Measurements from ENCODE around the gene LCE2A. TPM values are rescaled to one million over a fixed set of nuclear protein-coding genes. Genes with fewer than 3 reads are reported as not detected.

The LCE2A gene
- total and polyA plus RNA-seq, 2 of the 8 experiments (the other 6 are each of a cell fraction or from before 2014, with no cell fraction given), result not detected

DNA sequence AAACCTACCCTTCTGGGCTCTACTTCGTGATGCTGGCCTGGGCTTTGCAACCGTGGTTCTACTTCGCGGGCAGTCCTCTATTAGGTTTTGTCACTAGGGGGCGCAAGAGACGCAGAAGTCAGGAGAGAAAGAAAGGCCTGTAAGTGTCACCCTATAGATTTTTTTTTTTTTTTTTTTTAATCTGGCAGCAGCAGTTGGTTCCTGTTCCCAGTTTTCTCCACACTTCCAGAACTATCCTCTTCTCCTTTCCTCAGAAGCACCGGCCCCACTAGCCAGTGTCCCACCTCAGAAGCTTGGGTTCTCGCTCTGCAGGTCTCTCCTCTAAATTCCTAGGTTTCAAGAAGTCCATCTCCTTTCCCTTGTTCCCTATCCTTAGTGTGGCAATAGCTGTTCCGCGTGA, 44.0 kb upstream of the LCE2A start:
- CTCF ChIA-PET (ENCODE audit: partially characterized antibody), result interaction anchor here (0.6 to 1.7 kb wide), 8 partner anchors 9 to 570 kb away, joined by 3 to 9 read pairs (median 4); partner anchors contain the start of gene LCE2D
- peaks cover 56 to 65% of the 10 kb centered on the region in 2 experiments for H3K9me3 ChIP-seq (ENCODE audit: insufficient read depth in 2 of 2, low read depth in 1 of 2, low read length in 1 of 2)
- WGBS, 2 experiments (ENCODE audit: extremely low coverage in 1 of 2, insufficient coverage in 1 of 2, insufficient read length in 1 of 2, insufficient replicate concordance in 2 of 2, low coverage in 1 of 2, low lambda C conversion rate in 2 of 2, missing lambda C conversion rate in 1 of 2), result 43% methylated on average over 10 of the region's 10 CpGs; no CpG with 5 or more reads in 1 of the 2 experiments

More for the DNA sequence above, 44.0 kb upstream of the LCE2A start:
- Histone ChIP-seq H4K91ac (replicated peaks; ENCODE audit: insufficient read length, low read length) (no peak overlapping the region), H3K9ac (replicated peaks in 1 of 4; ENCODE audit: extremely low read depth in 1 of 4, low read depth in 3 of 4, low read length in 3 of 4) (no peak overlapping the region), H3K79me1 (ENCODE audit: low read depth, low read length) (no peaks in the 10 kb centered on the region), H2BK20ac (ENCODE audit: low read length) (no peak overlapping the region), H2BK15ac (ENCODE audit: low read length) (no peak overlapping the region), H3K4me3 (ENCODE audit: extremely low read depth in 1 of 4, insufficient read depth in 2 of 4, low read depth in 3 of 4, low read length in 4 of 4) (no peak overlapping the region), H4K20me1 (replicated peaks in 1 of 2; ENCODE audit: control insufficient read depth in 1 of 2, insufficient read depth in 2 of 2, low read length in 2 of 2) (no peaks in the 10 kb centered on the region), H2AK5ac (ENCODE audit: low read depth, low read length) (no peak overlapping the region), H3K4me2 (ENCODE audit: insufficient read depth in 1 of 2, low read depth in 2 of 2, low read length in 2 of 2) (no peak overlapping the region), H4K8ac (ENCODE audit: extremely low read depth, insufficient read depth, low read length) (no peak overlapping the region), H4K5ac (ENCODE audit: insufficient read length, low read depth, low read length) (no peak overlapping the region), H3K23me2 (ENCODE audit: low read depth, low read length) (no peaks in the 10 kb centered on the region), H2AFZ (ENCODE audit: low read length) (no peak overlapping the region), H3K18ac (ENCODE audit: extremely low read depth, low read length) (no peak overlapping the region), H3K56ac (replicated peaks; ENCODE audit: insufficient read length, low read depth, low read length) (no peak overlapping the region), H3K4ac (replicated peaks; ENCODE audit: insufficient read length, low read depth, low read length) (no peak overlapping the region), H3K36me3 (ENCODE audit: control insufficient read depth in 2 of 4, insufficient read depth in 4 of 4, low read length in 3 of 4) (no peaks in the 10 kb centered on the region), H3K14ac (ENCODE audit: insufficient read length) (no peak overlapping the region), H3K27me3 (replicated peaks in 1 of 4; ENCODE audit: control insufficient read depth in 3 of 4, extremely low read depth in 1 of 4, insufficient read depth in 3 of 4, low read length in 3 of 4) (no peaks in the 10 kb centered on the region), H2BK12ac (ENCODE audit: low read depth, low read length) (no peak overlapping the region), H3K4me1 (replicated peaks in 1 of 4; ENCODE audit: control insufficient read depth in 3 of 4, insufficient read depth in 4 of 4, low read length in 3 of 4) (no peaks in the 10 kb centered on the region), H3K23ac (ENCODE audit: insufficient read length) (no peak overlapping the region), H3K79me2 (ENCODE audit: control insufficient read depth in 1 of 2, insufficient read depth in 2 of 2, low read length in 2 of 2) (no peaks in the 10 kb centered on the region), H2BK120ac (replicated peaks; ENCODE audit: low read depth, low read length) (no peak overlapping the region), H3K27ac (ENCODE audit: low read depth, low read length) (no peak overlapping the region), H2BK5ac (ENCODE audit: low read depth, low read length) (no peak overlapping the region)
- POLR2A ChIA-PET (ENCODE audit: partially characterized antibody), result no interaction called here
- no peak for TF ChIP-seq KDM1A (IDR thresholded peaks at IDR 0.05; ENCODE audit: borderline replicate concordance, low read length)
- no peak for TF ChIP-seq SP1 (IDR thresholded peaks at IDR 0.05; ENCODE audit: low read depth, low read length)
- no peak for TF ChIP-seq TCF12 (IDR thresholded peaks at IDR 0.05; ENCODE audit: low read depth, low read length)
- no peak for TF ChIP-seq EZH2 (IDR thresholded peaks at IDR 0.05; ENCODE audit: low read depth, low read length, severe bottlenecking)
- TF ChIP-seq FOSL1 (IDR thresholded peaks at IDR 0.05; ENCODE audit: insufficient read depth, low read depth, low read length), result no peak
- peak; percentile 69 to 70 for TF ChIP-seq RAD21 (IDR thresholded peaks at IDR 0.05 in 1 of 2, conservative IDR thresholded peaks at IDR 0.05 in 1 of 2; ENCODE audit: low read depth in 2 of 2, low read length in 2 of 2)
- no peak for TF ChIP-seq SP2 (IDR thresholded peaks at IDR 0.05; ENCODE audit: low read length)
- no peak for TF ChIP-seq SUZ12 (IDR thresholded peaks at IDR 0.05; ENCODE audit: low read length)
- no peak for TF ChIP-seq TAF1 (IDR thresholded peaks at IDR 0.05; ENCODE audit: low read depth, low read length)
- no peak for TF ChIP-seq SP4 (IDR thresholded peaks at IDR 0.05; ENCODE audit: low read length)
- TF ChIP-seq, protein P1, sequence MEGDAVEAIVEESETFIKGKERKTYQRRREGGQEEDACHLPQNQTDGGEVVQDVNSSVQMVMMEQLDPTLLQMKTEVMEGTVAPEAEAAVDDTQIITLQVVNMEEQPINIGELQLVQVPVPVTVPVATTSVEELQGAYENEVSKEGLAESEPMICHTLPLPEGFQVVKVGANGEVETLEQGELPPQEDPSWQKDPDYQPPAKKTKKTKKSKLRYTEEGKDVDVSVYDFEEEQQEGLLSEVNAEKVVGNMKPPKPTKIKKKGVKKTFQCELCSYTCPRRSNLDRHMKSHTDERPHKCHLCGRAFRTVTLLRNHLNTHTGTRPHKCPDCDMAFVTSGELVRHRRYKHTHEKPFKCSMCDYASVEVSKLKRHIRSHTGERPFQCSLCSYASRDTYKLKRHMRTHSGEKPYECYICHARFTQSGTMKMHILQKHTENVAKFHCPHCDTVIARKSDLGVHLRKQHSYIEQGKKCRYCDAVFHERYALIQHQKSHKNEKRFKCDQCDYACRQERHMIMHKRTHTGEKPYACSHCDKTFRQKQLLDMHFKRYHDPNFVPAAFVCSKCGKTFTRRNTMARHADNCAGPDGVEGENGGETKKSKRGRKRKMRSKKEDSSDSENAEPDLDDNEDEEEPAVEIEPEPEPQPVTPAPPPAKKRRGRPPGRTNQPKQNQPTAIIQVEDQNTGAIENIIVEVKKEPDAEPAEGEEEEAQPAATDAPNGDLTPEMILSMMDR (IDR thresholded peaks at IDR 0.05; ENCODE audit: control extremely low read depth in 1 of 3, insufficient read depth in 1 of 3, low read depth in 1 of 3, low read length in 3 of 3), result peak; percentile 37 to 57 (median 53)
- DNase-seq (ENCODE audit: low read depth in 1 of 2, low spot score in 2 of 2) (peak in 1 of 2 experiments; percentile 67), FAIRE-seq (no peak)

All from H1 (cell line).